Activated CD4-positive, alpha-beta T cell treated with anti-CD3 and anti-CD28 coated beads, Interleukin-2, amount 50 U/mL, for 16 hours (primary cell): ENCODE results near the gene ZNF33B.
"Not testable (repeated sequence)": the region's sequence is repeated elsewhere in the genome, so short reads cannot be mapped to it uniquely, and the experiment has no call there.

Experiments used
- DNase-seq: peaks from one replicate; pipeline ENCODE4 v3.0.0-alpha.2; 2020

ZNF33B gene

DNA sequence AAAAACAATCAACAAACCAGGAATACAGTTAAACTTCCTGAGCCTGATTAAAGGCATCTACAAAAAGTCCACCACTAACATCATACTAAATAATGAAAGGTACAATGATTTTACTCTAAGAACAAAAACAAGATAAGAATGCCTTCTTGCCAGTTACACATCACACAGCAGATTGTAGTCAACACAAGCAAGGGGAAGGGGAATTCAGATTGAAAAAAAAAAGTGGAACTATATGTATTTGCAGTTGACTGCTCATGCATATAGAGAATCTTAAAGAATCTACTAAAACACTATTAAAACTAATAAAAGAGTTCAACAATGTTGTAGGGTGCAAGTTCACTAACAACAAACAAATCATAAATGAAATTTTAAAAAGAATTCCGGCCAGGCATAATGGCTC is 28.5 kb downstream of the ZNF33B start:
- no peak for DNase-seq

DNA sequence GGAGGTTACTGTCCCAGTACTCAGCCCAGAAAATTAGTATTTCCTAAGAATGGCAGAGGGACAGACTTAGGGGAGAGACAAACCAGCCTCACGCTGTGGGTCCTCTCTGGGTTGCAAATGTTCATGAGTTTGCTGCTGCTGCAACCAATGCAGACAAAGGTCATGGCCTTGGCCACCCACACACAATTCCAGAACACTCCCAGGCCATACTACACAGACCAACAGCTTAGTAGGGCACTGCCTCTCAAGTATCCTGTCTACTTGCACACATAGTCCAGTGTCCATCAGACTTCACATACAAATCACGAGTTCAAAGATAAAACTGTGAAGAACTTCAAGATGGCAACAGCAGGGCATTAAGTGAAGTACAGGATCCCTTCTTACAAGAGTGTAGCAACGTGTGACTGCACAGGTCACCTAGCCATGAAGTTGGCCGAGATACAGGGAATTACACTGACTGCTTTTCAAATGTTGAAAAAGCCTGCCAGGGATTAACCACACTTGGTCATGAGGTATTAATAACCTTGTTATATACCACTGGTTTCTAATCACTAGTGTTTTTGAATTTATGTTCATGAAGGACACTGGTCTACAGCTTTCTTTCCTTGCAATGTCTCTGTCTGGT is 40.0 kb downstream of the ZNF33B start:
- no peak for DNase-seq

DNA sequence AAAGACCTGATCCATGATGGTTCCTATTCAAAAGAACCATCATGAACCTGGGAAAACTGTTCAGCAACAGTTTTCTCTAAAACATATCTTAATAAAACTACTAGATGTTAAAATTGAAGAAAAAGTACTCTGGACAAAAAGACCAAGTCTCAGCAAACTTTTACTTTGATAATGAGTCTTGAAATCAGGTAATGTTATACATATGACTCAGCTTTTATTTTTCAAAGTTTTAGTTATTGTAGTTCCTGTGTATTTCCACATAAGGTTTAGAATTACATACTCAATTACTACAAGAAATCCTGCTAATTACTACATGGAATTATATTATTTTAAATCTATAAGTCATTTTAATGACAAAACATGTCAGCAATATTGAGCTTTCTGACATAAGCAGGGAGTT is 42.2 kb downstream of the ZNF33B start:
- no peak for DNase-seq

DNA sequence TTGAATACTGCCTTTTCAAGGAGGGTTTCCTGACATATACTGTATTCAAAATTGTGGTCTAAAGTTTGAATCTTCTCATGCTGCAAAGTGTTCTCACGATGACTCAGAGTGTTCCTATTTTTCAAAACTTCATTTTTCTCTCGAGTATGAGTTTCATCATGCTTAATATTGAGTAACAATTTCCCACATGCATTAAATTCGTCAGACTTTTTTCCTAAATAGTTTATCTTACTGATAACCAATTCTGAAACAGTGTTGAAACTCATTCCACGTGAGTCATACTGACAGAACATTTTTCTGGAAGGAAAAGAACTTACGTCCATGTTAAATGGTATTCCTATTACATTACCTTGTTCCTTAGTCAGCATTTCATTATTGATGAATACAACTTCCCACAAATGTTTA is 44.1 kb downstream of the ZNF33B start:
- DNase-seq = no peak

DNA sequence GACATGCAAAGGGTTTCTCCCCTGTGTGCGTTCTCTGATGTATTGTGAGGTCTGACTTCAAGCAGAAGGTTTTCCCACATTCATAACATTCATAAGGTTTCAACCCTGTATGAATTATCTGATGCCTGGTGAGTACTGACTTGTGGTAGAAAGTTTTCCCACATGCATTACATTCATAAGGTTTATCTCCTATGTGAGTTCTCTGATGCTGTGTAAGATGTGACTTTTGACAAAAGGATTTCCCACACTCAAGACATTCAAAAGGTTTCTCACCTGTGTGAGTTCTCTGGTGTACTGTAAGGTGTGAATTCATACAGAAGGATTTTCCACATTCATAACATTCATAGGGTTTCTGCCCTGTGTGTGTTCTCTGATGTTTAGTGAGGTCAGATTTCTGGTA is 45.1 kb downstream of the ZNF33B start:
- DNase-seq = no peak

DNA sequence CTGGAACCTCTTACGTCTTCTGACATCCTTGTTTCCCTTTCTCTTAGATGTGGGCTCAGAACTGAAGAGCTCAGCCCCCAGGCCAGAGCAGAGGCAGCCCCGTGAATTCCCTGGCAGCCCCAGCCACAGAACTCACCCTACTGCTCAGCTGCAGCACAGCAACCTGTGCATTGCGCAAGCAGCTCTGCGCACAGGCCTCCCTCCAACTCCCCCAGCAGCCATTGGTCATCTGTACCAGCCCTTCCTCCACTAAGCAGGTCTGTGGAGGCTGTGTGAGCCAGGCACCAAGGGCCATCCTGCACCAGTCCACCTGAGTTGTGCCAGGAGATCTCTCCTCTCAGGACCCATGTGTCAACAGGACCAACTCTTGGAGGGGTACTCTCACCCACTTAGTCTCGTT is 54.5 kb downstream of the ZNF33B start:
- DNase-seq = no peak

DNA sequence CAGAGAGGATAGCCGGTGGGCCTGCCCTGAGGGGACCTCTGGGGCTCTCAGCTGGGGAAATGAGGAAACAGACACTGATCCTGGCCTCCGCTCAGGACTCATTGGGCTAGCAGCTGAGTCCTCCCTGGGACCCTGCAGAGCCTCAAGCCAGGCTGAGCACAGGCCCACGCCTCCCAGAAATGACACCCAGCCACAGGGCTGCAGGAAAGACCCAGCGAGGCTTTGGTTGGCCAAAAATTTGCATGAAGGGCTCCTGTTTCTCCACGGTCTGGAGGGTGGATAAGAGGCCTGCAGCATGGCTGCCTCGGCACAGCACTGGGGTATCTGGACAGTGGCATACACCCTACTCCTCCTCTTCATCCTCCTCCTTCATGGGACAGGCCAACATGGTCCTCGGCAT is 60.4 kb downstream of the ZNF33B start:
- no peak for DNase-seq

DNA sequence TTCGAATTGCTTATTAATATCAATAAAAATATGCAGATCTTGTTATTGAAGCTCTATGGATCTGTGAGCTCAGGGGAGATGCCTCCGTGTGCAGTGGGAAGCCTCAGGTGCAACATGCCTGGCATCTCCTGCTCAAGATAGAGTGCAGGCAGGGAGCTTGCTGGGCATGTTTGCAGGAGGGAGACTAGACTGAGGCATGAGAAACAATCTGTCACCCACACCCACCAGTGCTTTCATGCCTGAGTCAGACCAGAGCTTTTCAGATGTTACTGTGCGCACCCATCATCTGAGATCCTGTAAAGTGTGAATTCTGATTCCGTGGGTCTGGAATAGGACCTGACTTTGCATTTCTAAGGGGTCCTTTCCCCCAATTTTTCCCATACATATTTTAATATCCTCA is 62.0 kb downstream of the ZNF33B start:
- DNase-seq = no peak

DNA sequence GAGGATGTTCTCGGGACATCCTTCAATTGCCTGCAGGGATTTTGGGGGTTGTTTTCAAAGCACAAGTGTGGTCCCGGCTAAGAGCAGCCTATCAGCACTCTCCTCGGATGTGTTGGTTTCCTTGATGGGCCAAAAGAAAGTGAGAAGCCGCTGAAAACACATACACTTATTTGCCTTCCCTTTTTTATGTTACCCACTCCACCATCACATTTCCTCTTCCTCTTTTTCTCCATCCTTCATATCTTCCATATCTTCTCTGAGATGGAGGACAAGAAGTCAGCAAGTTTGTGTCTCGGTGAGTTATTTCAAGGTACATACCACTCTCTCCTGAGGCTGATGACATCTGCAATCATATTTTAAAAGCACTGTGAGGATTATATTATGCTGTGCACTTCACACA is 64.0 kb downstream of the ZNF33B start:
- DNase-seq = no peak

DNA sequence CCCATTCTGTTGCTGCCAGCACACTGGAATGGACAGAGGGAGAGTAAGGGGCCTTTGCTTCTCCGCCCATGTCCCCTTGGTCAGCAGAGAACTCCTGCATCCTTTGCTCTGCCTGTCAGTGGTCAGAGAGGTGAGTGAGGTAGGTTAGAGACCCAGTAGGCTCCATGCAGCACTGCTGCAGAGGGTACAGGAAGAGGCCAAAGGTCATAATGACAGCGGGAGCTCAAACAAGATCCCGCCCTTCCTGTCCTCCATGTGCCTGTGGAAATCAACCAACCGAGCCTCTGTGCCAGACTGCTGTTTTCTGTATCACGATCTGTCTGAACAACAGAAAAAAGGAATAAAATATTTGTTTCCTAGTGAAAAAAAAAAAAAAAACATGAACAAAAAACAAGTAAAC is 81.4 kb downstream of the ZNF33B start:
- no peak for DNase-seq

DNA sequence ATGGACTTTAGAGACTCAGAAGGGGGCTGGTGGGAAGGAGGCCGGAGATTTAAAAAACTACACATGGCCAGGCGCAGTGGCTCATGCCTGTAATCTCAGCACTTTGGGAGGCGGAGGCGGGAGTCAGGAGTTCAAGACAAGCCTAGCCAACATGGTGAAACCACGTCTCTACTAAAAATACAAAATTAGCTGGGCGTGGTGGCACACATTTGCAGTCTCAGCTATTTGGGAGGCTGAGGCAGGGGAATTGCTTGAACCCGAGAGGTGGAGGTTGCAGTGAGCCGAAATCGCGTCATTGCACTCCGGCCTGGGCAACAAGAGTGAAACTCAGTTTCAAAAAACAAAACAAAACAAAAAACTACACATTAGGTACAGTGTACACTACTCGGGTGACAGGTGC is 84.8 kb downstream of the ZNF33B start:
- not testable (repeated sequence) for DNase-seq

DNA sequence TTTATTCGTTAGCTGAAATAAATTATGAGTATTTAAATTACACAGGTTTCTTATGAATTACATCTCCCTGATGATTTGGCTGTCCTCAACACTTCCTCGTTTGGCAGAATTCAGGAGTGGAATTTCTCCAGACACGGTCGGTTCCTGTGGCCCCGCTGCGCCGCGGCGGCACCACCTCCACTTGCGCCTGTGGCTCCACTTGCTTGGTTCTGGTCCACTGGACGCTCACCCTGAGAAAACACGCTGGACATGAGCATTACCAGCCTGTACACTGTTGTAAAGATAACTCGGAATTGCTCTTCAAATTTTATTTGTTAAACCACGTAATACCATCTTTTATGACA is 85.3 kb downstream of the ZNF33B start:
- DNase-seq = no peak

DNA sequence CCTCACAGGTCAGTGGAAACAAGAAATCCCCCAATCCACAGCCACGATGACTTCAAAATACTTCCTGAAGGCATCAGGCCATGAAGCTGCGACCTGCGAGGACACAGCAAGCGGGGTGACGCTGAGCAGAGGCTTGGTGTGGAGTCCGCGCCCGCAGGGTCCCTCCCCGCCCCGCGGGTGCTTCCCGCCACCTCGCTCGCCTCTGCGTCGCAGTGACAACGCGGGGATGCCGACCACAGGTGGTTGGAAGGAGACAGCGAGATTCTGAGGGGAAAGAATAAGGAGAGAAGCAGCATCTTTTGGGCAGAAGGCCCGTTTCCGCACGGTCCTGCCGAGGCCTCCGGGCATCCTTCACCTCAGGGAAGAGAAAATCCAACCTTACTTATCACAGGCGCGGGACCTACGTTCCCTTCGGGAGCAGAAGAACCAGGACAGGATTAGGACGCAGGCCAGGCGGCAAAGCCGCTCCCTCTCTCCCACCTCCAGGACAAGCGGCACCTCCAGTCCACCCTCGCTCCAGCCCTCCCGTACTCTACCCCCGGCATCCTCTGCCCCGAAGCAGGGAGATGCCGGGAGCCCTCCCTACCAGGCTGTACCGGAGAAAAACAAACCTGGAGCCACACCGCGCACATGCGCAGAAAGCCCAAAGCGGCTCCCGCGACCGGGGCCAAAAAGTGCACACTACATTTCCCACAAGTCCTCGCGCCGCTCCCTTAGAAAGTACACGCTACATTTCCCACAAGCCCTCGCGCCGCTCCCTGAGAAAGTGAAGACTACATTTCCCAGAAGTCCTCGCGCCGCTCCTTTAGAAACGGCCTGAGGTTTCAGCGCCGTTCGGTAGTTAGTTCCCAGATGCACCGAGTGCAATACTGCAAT is 85.9 kb downstream of the ZNF33B start:
- DNase-seq = peak; percentile 96

DNA sequence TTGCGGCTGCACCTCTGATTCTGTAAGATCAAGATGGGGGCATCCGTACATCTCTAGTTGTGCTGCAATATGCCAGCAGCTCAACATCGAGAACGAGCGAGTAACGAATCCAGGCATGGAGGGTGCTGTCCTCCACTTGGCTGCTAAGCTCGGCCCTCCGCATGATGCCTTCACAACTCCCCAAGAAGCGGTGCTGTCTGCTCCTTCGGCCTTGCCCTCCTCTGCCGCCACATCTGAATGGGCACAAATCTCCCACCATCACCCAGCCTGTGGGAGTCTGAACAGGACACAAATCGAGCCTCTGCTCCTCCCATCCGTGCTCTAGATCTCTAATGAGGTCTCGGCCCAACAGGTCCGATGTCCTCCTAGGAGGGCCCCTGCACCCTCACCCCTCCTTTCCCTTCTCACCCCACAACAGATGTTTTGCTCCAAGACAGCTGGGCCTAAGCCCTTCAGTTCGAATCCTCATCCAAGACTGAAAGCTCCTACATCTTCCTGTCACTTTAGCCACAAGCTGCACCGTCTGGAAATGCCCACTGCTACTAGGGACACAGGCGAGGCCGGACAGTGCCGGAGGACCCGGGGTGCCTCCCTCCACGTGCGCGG is 86.7 kb downstream of the ZNF33B start:
- DNase-seq = no peak

DNA sequence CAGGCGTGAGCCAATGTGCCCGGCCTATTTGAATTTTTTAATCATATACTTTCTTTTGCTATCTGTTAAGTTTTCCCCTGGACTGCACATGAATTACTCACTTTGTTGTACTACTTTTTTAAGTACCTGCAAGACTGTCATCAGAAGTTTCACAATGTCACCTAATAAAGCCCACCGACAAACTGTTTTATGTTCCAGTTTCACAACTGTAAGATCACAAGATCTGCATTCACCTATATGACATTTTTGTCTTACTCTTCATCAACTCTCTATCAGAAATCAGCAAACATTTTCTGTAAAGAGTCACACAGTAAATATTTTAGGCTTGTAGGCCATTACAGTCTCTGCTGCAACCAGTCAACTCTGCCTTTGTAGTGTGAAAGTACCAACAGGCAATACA is 88.5 kb downstream of the ZNF33B start:
- no peak for DNase-seq

DNA sequence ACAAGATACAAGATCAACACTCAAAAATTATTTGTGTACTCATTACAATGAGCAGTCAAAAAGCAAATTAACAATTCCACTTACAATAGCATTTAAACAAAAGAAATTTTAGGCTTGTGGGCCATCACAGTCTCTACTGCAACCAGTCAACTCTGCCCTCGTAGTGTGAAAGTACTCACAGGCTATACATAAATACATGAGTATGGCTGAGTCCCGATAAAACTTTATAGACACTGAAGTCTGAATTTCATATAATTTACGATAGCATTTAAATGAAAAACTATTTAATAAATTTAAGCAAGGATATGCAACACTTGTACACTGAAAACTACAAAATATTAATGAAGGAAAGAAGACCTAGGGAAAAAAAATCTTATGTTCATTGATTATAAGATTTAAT is 90.1 kb downstream of the ZNF33B start:
- no peak for DNase-seq

DNA sequence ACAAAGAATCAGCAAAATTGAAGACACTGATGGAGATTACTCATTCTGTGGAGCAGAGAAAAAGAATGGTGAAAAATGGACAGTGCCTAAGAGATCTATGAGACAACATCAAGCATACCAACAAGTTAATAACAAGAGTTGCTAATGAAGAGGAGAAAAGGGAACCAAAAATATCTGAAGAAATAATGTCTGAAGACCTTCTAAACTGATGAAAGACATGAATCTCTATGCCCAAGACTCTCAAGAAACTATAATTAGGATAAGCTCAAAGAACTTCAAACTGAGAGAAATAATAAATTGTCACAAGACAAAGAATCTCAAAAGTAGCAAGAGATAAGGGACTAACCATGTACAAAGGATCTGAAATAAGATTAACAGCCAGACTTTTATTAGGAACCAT is 93.4 kb downstream of the ZNF33B start:
- DNase-seq = no peak

DNA sequence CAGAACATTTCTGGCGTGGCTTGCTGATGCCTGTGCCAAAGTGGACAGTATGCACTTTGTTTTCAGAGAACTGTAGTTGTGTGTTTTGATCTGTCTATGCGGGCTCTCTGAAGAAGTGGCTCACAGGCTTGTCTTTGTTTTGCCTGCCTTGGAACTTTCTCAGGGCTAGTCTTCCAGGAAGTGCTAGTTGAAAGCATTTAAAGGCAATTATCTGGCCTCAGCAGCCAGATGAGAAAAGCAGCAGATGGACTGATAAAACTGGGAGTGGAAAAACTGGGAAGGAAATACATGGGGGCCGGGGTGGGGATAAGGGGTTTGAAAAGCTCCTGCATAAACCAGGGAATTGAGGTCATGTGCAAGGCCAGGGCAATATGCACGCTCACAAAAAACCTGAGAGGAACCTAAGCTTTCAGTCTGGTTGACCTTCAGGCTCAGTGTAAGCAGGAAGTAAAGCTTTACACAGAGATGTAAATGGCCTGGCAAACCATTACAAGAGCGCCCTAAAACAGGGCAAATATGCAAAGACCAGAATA is 94.5 kb downstream of the ZNF33B start:
- no peak for DNase-seq
